Naive thymus-derived CD4-positive, alpha-beta T cell (primary cell): ENCODE measurements around the gene CYP27C1. TPM values are rescaled to one million over a fixed set of nuclear protein-coding genes. Genes with fewer than 3 reads are reported as not detected.

Experiments
- ATAC-seq: fragments of 150-1000 bp; cut with Tn5 transposase; 2 replicates; pipeline ENCODE4 v1.10.0; 2021; ENCODE audit warnings: mild to moderate bottlenecking, moderate library complexity
- CTCF ChIA-PET: fragments of 350-600 bp; sonication (Branson Sonifier 250); formaldehyde crosslinking; loops from one replicate; lab custom pipeline; 2021; ENCODE audit warnings: antibody characterized with exemption; lab: Charles Lee
- POLR2A ChIA-PET: fragments of 350-600 bp; sonication (Branson Sonifier 250); formaldehyde crosslinking; loops from one replicate; lab custom pipeline; 2021; ENCODE audit warnings: antibody characterized with exemption, inconsistent platforms; lab: Charles Lee
- DNase-seq, 9 donors: peaks; one replicate each; pipeline versions ENCODE4 v3.0.0 to v3.0.0-alpha.2; 2020 to 2022; ENCODE audit warnings: mixed read lengths in 1 of 9
- H3K27ac ChIP-seq: one replicate; pipeline ENCODE4 v1.7.0; 2013; ENCODE audit warnings: mild to moderate bottlenecking, low read depth, low read length, moderate library complexity
- H3K27me3 ChIP-seq, 2 donors: one replicate each; pipeline ENCODE4 v1.7.0; 2013; ENCODE audit warnings: low read length in 2 of 2, mild to moderate bottlenecking in 2 of 2, moderate library complexity in 2 of 2; ENCODE audit not compliant: control insufficient read depth in 2 of 2, insufficient read depth in 2 of 2
- H3K36me3 ChIP-seq, 3 experiments: 1 replicate in 2 of 3; 2 replicates in 1 of 3; pipeline ENCODE4 v1.7.0; 2013; ENCODE audit warnings: low read length in 3 of 3, mild to moderate bottlenecking in 3 of 3, moderate library complexity in 1 of 3; ENCODE audit not compliant: insufficient read depth in 3 of 3, control insufficient read depth in 2 of 3
- H3K4me1 ChIP-seq, 2 donors: one replicate each; pipeline ENCODE4 v1.7.0; 2013; ENCODE audit warnings: low read length in 2 of 2, mild to moderate bottlenecking in 2 of 2, moderate library complexity in 1 of 2; ENCODE audit not compliant: control insufficient read depth in 2 of 2, insufficient read depth in 2 of 2
- H3K4me3 ChIP-seq: 2 replicates; pipeline ENCODE4 v1.7.0; 2013; ENCODE audit warnings: mild to moderate bottlenecking, low read length
- H3K9me3 ChIP-seq, 3 experiments: 1 replicate in 2 of 3; 2 replicates in 1 of 3; pipeline ENCODE4 v1.7.0; 2013; ENCODE audit warnings: low read length in 3 of 3; ENCODE audit not compliant: control insufficient read depth in 2 of 3
- H3K27ac Mint-ChIP-seq, 9 donors: one replicate each; pipeline ENCODE4 v1.8.0; 2020 to 2022; ENCODE audit warnings: mixed read lengths in 9 of 9, mild to moderate bottlenecking in 8 of 9, moderate library complexity in 5 of 9, inconsistent platforms in 2 of 9
- H3K27me3 Mint-ChIP-seq, 5 donors: one replicate each; pipeline ENCODE4 v1.8.0; 2021 to 2022; ENCODE audit warnings: mixed read lengths in 5 of 5, mild to moderate bottlenecking in 1 of 5
- H3K36me3 Mint-ChIP-seq, 5 donors: one replicate each; pipeline ENCODE4 v1.8.0; 2020 to 2022; ENCODE audit warnings: mixed read lengths in 5 of 5, mild to moderate bottlenecking in 3 of 5, inconsistent platforms in 1 of 5
- H3K4me1 Mint-ChIP-seq, 7 donors: one replicate each; pipeline ENCODE4 v1.8.0; 2020 to 2022; ENCODE audit warnings: mixed read lengths in 7 of 7, mild to moderate bottlenecking in 3 of 7, inconsistent platforms in 1 of 7
- H3K4me3 Mint-ChIP-seq, 10 donors: one replicate each; pipeline ENCODE4 v1.8.0; 2020 to 2022; ENCODE audit warnings: mild to moderate bottlenecking in 10 of 10, mixed read lengths in 10 of 10, moderate library complexity in 6 of 10, inconsistent platforms in 2 of 10
- H3K9me3 Mint-ChIP-seq, 11 donors: one replicate each; pipeline ENCODE4 v1.8.0; 2020 to 2022; ENCODE audit warnings: mixed read lengths in 11 of 11, mild to moderate bottlenecking in 4 of 11, inconsistent platforms in 1 of 11, moderate library complexity in 1 of 11
- intact Hi-C, 2 donors: fragments of 100-400 bp; cut with micrococcal nuclease; formaldehyde crosslinking; loops; one replicate each; pipeline ENCODE4 v1.15.1; 2023
- polyA plus RNA-seq, 2 donors: library from polyadenylated mRNA; unstranded; fragments of 300-500 nt; fragmentation: Illumina TruSeq; gene quantifications; one replicate each; pipeline ENCODE4 v1.2.3, GENCODE V29; 2021
- total RNA-seq, 6 experiments: library from RNA in 5 of 6; stranded (reverse) in 5 of 6; gene quantifications; 1 replicate in 5 of 6; 2 replicates in 1 of 6; pipeline ENCODE4 v1.2.3 and lab custom pipeline; 2021 to 2026

CYP27C1 gene
- total and polyA plus RNA-seq, 7 experiments from 2014 or later = not detected

DNA sequence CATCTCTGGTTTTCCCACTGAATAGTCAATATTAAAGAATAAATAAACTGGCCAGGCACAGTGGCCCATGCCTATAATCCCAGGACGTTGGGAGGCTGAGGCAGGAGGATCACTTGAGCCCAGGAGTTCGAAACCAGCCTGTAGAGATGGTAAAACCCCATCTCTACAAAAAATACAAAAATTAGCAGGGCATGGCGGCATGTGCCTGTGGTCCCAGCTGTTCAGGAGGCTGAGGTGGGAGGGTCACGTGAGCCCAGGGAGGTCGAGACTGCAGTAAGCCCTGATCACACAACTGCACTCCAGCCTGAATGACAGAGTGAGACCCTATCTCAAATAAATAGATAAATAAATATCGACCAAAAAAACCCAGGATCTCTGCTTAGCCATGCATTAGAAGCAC is 63.0 kb downstream of the CYP27C1 start:
- H3K27ac Mint-ChIP-seq = no peak overlapping the region
- Histone ChIP-seq H3K4me1 (no peaks in the 10 kb centered on the region), H3K9me3 (no peaks in the 10 kb centered on the region), H3K4me3 (no peak overlapping the region), H3K27me3 (no peaks in the 10 kb centered on the region), H3K27ac (no peak overlapping the region), H3K36me3 (no peaks in the 10 kb centered on the region)
- no peak overlapping the region for H3K4me3 Mint-ChIP-seq
- peaks cover 0 to under 1% (median 0%) of the 10 kb centered on the region in 7 donors for H3K4me1 Mint-ChIP-seq
- H3K36me3 Mint-ChIP-seq = no peaks in the 10 kb centered on the region
- H3K27me3 Mint-ChIP-seq = peaks cover 0 to 9% (median 0%) of the 10 kb centered on the region in 5 donors
- ChIA-PET CTCF (no interaction called here), POLR2A (no interaction called here)
- ATAC-seq (no peak), DNase-seq (no peak)
- H3K9me3 Mint-ChIP-seq = peaks cover 0 to 2% (median 0%) of the 10 kb centered on the region in 11 donors
- intact Hi-C loops = no loop called here

DNA sequence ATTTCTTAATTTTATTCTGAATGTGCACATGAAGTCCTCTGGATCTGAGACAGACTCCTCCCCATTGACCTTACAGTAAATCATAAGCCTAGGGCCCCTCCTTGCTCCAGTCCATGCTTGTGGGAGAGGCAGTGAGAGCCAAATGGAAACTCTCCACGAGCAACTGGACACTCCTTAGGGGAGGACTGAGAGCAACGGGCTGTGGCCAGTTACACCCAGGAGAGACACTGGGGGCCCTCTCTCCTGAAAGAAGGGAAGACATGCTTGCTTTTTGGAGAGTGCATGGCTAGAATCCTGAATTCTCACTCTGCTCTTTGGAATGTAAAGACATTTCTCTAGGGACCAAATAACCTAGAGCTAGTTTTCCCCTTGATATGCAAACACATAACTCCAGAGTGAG is 64.2 kb downstream of the CYP27C1 start:
- Histone ChIP-seq H3K36me3 (no peaks in the 10 kb centered on the region), H3K27me3 (no peaks in the 10 kb centered on the region), H3K4me3 (no peak overlapping the region), H3K27ac (no peak overlapping the region), H3K9me3 (no peaks in the 10 kb centered on the region), H3K4me1 (no peaks in the 10 kb centered on the region)
- ChIA-PET CTCF (no interaction called here), POLR2A (interaction anchor here (0.7 kb wide), 1 partner anchor 83 kb away, joined by 6 read pairs; no protein-coding TSS in a partner anchor)
- Mint-ChIP-seq H3K36me3 (no peaks in the 10 kb centered on the region), H3K9me3 (peaks cover 0 to 5% (median 0%) of the 10 kb centered on the region in 11 donors), H3K27ac (no peak overlapping the region), H3K27me3 (peaks cover 0 to 6% (median 0%) of the 10 kb centered on the region in 5 donors), H3K4me1 (peaks cover 0 to 1% (median 0%) of the 10 kb centered on the region in 7 donors), H3K4me3 (no peak overlapping the region)
- intact Hi-C loops = no loop called here
- no peak for ATAC-seq
- no peak for DNase-seq

DNA sequence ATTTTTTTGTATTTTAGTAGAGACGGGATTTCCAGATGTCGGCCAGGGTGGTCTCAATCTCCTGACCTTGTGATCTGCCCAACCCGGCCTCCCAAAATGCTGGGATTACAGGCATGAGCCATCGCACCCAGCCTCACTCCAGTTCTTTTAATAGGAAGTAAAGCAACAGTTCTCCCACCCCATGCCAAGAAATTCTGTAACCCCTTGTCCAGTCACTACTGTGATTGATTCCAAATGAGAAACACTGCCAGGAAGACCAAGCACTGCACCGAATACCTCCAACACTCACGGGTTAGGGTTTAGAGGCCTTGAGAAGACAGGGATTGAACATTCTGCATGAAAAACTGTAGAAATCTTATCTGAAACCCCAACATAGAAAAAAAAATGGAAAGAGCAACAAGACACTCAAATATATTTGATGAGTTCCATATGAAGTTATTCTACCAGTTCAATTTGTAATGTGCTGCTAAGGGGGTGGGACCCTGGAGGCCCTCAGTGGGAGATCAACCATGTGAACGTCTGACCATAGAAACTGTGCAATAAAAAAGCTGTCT is 65.0 kb downstream of the CYP27C1 start:
- Mint-ChIP-seq H3K4me3 (no peak overlapping the region), H3K4me1 (peaks cover 0 to 1% (median 0%) of the 10 kb centered on the region in 7 donors), H3K36me3 (no peaks in the 10 kb centered on the region), H3K27ac (no peak overlapping the region), H3K27me3 (peaks cover 0 to 5% (median 0%) of the 10 kb centered on the region in 5 donors), H3K9me3 (peaks cover 0 to 7% (median 1%) of the 10 kb centered on the region in 11 donors)
- CTCF ChIA-PET = interaction anchor here (1.3 kb wide), 1 partner anchor 87 kb away, joined by 3 read pairs; no protein-coding TSS in a partner anchor
- Histone ChIP-seq H3K4me3 (no peak overlapping the region), H3K27me3 (no peaks in the 10 kb centered on the region), H3K9me3 (no peaks in the 10 kb centered on the region), H3K4me1 (no peaks in the 10 kb centered on the region), H3K27ac (no peak overlapping the region), H3K36me3 (no peaks in the 10 kb centered on the region)
- no peak for DNase-seq
- no peak for ATAC-seq
- POLR2A ChIA-PET = interaction anchor here (0.7 kb wide), 1 partner anchor 84 kb away, joined by 6 read pairs; no protein-coding TSS in a partner anchor
- intact Hi-C loops = no loop called here

DNA sequence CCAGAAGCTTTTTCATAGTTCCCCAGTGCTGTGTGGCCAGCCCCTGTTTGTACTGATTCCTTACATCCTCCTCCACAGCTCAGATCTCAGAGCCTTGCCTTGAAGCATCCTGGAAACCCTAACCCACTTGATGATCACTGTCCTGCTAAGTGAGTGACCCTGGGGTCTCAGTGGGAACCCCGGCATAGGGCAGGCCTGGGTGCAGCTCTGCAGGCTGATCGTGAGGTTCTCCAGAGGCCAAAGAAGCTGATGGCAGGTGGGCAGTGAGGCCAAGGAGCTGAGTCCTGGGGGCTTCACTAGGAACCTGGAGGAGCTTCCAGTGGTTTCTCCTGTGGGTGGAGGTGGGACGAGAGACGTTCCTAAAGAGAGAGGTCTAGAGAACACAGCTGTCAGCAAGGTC is 65.7 kb downstream of the CYP27C1 start:
- no peak for ATAC-seq
- ChIA-PET POLR2A (no interaction called here), CTCF (interaction anchor here (1.3 kb wide), 1 partner anchor 87 kb away, joined by 3 read pairs; no protein-coding TSS in a partner anchor)
- Histone ChIP-seq H3K36me3 (no peaks in the 10 kb centered on the region), H3K27me3 (no peaks in the 10 kb centered on the region), H3K4me3 (no peak overlapping the region), H3K9me3 (no peaks in the 10 kb centered on the region), H3K27ac (no peak overlapping the region), H3K4me1 (no peaks in the 10 kb centered on the region)
- intact Hi-C loops = no loop called here
- H3K36me3 Mint-ChIP-seq = no peaks in the 10 kb centered on the region
- peaks cover 0 to 7% (median 1%) of the 10 kb centered on the region in 11 donors for H3K9me3 Mint-ChIP-seq
- DNase-seq = no peak
- H3K27ac Mint-ChIP-seq = no peak overlapping the region
- no peak overlapping the region for H3K4me3 Mint-ChIP-seq
- H3K27me3 Mint-ChIP-seq = peaks cover 0 to 8% (median 0%) of the 10 kb centered on the region in 5 donors
- peaks cover 0 to 1% (median 0%) of the 10 kb centered on the region in 7 donors for H3K4me1 Mint-ChIP-seq

DNA sequence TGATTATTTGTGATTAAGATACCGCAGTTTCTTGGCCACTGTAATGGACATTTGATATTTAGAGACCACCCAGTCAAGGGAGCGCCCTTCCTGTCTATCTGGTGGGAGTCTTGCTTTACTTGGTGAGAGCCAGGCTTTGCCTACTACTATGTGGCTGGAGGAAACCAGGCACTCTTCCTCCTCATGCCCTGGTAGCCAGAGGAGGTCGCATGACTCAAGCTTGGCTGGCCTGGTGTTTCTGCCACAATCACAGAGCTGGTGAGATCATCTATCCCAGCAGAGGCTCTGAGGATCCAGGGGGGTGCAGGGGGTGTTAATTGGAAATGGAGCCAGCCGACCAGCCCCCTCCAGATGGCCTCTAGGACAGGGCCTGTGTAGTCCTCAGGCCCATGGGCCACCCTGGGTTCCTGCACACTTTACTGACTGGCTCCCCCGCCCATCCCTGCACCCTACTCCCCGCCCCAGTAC is 66.4 kb downstream of the CYP27C1 start:
- CTCF ChIA-PET = interaction anchor here (1.3 kb wide), 1 partner anchor 86 kb away, joined by 3 read pairs; no protein-coding TSS in a partner anchor
- DNase-seq (no peak), ATAC-seq (no peak)
- H3K9me3 ChIP-seq = no peaks in the 10 kb centered on the region
- POLR2A ChIA-PET = no interaction called here
- no peak overlapping the region for H3K4me3 ChIP-seq
- H3K4me1 Mint-ChIP-seq = peaks cover 0 to 1% (median 0%) of the 10 kb centered on the region in 7 donors
- no peaks in the 10 kb centered on the region for H3K36me3 Mint-ChIP-seq
- no peaks in the 10 kb centered on the region for H3K4me1 ChIP-seq
- H3K27ac Mint-ChIP-seq = no peak overlapping the region
- intact Hi-C loops = no loop called here
- no peaks in the 10 kb centered on the region for H3K27me3 ChIP-seq
- peaks cover 0 to 5% (median 0%) of the 10 kb centered on the region in 5 donors for H3K27me3 Mint-ChIP-seq
- H3K27ac ChIP-seq = no peak overlapping the region
- H3K36me3 ChIP-seq = no peaks in the 10 kb centered on the region
- peaks cover 0 to 7% (median 1%) of the 10 kb centered on the region in 11 donors for H3K9me3 Mint-ChIP-seq
- no peak overlapping the region for H3K4me3 Mint-ChIP-seq

DNA sequence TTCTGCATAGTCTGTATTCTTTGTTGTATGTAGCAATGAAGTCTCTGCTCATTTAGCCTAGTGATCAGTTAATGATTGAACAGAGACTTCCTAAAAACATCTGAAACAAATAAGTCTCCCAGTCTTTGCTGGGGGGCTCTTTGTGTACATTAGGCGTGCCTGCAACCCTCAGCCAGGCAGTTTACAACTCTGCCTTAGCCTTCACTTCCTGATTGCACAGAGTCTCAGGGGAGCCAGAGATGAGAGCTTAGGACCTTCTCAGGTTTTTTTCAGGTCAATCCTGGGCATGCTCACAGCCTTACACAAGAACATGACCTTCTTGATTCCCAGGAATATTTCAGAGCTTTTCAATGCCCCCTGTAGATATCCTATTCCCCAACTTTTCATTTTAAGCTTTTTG is 69.1 kb downstream of the CYP27C1 start:
- Histone ChIP-seq H3K36me3 (no peaks in the 10 kb centered on the region), H3K27me3 (no peaks in the 10 kb centered on the region), H3K4me1 (no peaks in the 10 kb centered on the region), H3K4me3 (no peak overlapping the region), H3K9me3 (no peaks in the 10 kb centered on the region), H3K27ac (no peak overlapping the region)
- DNase-seq = no peak
- no peak overlapping the region for H3K4me3 Mint-ChIP-seq
- intact Hi-C loops = no loop called here
- no peak overlapping the region for H3K27ac Mint-ChIP-seq
- CTCF ChIA-PET = interaction anchor here (0.7 kb wide), 1 partner anchor 22 kb away, joined by 3 read pairs; no protein-coding TSS in a partner anchor
- peaks cover 0 to 7% (median 1%) of the 10 kb centered on the region in 11 donors for H3K9me3 Mint-ChIP-seq
- peaks cover 0 to 1% (median 0%) of the 10 kb centered on the region in 7 donors for H3K4me1 Mint-ChIP-seq
- POLR2A ChIA-PET = no interaction called here
- H3K36me3 Mint-ChIP-seq = no peaks in the 10 kb centered on the region
- ATAC-seq = no peak
- H3K27me3 Mint-ChIP-seq = peaks cover 0 to 8% (median 0%) of the 10 kb centered on the region in 5 donors
